HG03175 (cell line): Measurements from ENCODE around the gene PASK.
"Not testable (repeated sequence)": the region's sequence is repeated elsewhere in the genome, so short reads cannot be mapped to it uniquely, and the experiment has no call there.

Experiments
- ATAC-seq: cut with Tn5 transposase; IDR thresholded peaks from one replicate; pipeline ENCODE4 v1.9.1; 2021; ENCODE audit warnings: mild to moderate bottlenecking, moderate library complexity; ENCODE audit not compliant: unreplicated experiment

PASK gene

DNA sequence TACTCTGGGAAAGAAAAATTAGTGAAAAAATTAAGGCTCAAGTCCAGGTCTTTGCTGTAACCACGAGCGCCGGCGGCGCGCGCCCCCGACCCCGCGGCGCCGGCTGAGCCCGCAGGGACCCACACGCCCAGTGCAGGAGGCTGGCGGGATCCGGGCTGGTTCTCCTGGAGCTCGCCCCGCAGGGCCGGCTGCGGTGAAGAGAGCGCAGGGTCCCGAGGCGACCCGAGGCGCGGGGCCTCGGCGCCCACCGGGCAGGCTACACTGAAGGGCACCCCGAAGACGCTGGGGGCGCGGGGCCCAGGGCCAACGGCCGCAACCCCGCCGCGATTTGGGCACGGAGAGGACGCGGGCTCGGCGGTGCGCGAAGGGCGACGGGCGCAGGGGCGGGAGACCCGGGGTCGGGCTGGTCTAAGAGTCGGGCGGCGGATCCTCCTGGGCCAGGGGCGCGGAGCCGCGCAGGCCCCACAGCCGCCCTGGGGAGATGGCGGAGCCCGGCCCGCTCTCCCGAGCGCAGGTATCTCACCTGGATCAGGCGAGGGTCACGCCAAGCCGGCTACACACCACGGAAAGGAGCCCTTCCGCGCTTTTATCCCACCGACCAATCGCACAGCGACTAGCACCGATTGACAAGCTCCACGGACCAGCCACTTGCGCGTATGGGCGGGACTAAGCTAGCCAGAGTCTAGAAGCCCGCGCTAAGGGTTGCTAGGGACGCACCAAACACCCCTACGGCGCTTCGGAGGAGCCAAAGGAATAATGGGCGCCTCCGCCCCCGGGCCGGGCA, at the start of gene PASK:
Gene PASK (minus strand): TSS at position 582 of the 784 bp plus-strand sequence. CDS start 6,440 bp downstream, outside the sequence.
- peak; percentile 76 for ATAC-seq

DNA sequence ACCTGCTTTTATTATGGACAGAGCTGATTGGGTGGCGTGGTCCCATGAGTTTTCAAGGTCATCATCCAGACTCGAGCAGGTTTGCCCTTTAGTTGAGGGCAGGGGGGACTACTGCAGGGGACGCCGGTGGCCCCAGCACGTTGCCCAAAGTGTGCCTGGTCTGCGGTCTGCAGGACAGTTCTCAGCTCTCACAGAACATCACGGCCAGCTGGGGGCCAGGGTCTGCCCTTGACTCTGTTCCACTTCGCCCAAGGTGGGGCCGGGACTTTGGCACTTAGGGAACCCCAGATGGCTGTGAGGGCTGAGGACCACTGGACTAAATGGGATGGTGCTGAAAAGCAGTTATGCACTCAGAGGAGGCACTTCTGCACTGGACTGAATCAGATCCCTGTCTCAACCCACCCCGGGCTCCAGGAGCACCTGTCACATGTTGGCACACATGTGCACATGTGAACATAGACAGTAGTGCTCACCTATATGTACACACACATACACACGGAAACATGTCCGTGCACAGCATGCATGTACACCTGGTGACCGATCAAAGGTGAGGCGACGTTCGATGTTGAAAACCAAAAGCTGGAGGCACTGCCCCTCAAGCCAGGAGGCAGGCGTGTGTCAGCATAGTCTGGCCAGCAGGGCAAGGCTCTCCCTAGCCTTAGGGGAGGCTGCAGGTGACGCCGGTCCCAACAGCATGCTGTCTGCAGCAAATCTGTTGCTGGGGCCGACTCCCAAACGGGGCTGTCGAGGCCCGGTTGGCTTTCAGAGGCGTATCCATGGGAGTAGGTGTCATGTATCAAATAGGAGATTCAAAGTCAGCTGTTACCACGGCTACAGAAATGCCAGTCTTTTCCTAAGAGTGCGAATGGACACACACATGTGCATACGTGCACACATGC, 49.4 kb upstream of the PASK start:
- ATAC-seq: no peak

DNA sequence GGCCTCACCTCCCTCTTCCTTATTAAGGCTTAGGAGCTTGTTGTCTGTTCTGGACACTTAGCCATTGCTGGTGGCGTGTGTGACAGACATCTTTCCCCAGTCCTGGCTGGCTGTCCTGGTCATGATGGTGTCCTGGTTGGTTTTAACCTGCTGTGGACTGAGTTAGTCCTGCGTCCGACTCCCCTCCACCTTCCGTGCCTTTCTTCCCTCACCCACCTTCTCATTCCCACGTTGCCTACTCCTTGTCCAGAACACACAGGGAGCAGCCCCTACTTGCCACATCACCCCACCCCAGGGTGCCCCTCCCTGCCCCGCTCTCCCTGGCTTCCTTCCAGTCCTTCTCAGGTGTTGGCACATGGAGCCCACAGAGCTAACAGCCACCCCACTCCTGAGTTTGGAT, 48.7 kb upstream of the PASK start:
- ATAC-seq: no peak

DNA sequence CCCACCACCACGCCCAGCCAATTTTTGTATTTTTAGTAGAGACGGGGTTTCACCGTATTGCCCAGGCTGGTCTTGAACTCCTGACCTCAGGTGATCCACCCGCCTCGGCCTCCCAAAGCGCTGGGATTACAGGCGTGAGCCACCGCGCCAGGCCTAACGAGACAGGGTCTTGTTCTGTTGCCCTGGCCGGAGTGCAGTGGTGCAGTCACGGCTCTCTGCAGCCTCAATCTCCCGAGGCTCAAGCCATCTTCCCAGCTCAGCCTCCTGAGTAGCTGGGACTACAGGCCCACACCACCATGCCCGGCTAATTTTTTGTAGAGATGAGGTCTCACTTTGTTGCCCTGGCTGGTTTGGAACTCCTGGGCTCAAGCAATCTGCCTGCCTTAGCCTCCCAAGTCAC, 48.0 kb upstream of the PASK start:
- not testable (repeated sequence) for ATAC-seq

DNA sequence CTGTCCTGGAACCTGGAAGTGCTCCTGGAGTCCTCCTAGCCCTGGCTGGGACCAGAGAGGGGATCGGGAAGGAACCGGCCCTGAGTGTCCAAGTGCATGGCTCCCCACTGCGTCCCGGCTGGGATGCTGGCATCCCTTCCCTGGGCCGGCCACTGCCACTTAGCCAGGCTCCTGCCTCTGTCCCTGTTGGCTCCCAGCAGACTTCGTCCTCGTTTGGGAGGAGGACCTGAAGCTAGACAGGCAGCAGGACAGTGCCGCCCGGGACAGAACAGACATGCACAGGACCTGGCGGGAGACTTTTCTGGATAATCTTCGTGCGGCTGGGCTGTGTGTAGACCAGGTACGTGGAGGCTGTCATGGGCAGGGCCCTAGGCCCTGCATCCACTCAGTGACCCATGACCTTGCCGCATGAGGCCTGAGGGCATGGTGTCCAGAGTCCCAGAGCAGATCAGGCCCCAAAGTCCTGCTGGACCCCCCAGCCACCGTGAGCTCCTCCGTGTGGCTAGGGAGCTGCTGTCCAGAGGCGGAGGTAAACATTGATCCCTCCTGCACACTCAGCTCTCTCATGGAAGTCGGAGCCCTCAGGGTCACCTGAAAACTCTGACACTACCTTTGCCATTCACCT, 46.3 kb upstream of the PASK start:
- no peak for ATAC-seq

DNA sequence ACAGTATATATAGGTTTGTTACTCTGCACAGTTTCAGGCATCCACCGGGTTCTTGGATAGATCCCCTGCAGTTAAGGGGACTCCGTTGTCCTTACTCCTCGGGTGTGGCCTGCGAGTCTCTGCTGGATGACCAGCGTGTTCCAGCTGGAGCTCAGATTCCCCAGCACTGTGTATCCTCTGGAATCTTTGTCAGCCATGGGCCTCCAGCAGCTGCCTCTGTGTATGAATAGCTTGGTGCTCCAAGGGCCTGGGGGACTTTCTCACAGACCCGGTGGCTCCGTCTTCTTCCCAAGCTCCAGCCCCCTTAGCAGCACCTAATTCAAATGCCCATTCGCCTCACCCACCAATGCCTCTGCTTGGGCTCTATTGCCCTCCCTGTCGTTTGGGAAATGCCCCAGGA, 45.5 kb upstream of the PASK start:
- ATAC-seq: no peak

DNA sequence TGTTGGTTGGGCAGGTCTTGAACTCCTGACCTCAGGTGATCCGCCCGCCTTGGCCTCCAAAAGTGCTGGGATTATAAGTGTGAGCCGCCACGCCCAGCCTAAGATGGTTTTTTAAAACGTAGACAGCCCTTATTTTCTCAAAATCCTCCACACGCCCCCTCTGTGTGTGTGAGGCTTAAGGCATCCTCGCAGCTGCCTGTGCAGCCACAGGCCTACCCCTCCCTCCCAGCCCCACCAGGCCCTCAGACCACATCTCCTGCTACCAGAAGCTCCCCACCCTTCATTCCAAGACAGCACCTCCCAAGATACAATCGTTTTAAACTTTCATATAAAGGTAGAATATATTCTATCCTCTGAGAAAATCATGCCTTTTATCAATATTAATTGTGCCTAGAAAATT, 44.0 kb upstream of the PASK start:
- ATAC-seq: no peak

DNA sequence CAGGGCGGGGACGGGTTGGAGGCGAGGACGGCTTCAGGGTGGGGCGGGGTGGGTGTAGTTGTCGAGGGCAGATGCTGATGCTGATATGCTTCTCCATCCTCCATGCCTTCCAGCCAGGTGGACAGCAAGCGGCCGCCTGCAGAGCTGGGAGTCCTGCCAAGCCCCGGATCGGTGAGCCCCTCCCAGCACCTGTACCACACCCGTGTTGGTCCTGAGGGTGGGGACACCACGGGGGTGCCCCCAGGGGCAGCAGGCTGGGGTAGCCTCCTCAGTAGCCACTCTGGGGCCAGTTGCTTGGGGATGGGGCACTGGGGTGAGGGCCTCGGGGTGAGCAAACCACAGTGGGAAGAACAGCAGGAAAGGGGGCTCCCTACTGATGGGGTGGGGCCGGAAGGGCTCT, 41.8 kb upstream of the PASK start:
- ATAC-seq: no peak

DNA sequence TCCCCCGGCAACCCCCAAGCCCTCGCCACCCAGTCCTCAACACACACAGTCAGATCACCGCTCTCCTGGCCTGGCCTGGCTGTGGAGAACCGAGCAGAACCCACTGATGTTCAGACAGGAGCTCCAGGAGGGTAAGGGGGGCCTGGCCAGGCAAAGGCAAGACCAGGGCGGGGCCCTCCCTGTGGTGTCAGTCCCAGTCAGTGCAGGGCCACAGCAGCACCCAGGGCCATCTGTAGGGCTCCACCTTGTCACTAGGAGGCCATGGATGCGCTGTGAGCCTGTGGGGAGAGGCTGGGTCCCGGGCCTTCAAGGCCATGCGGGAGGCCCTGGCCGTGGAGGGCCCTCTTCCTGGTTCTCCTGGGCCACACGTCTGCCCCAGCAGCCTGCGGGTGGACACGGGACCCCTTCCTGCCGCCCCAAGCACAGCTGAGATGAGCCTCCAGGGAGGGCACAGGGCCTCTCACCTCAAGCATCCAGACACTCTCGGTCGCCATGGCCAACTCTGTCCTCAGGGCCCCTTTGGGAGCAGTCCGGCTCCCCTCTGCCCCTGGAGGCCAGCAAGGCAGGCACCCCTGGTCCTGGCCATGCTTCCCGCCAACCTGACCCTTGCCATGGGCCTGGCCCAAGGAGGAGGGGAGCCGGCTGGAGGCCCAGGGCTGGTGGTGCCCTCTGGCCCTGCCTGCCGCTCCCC, 41.2 kb upstream of the PASK start:
- ATAC-seq: no peak

DNA sequence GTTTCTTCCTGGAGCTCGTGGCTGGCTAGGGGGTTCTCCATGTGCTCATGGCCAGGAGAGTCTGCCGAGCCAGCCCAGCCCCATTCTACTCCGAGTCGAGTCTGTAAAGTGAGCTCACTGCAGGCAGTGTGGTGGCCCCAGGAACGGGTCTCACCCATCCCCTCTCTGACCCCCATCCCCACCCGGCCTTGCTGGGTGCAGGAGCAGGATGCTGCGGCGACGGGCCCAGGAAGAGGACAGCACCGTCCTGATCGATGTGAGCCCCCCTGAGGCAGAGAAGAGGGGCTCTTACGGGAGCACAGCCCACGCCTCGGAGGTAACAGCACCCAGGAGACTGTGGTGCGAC, 40.6 kb upstream of the PASK start:
- no peak for ATAC-seq

DNA sequence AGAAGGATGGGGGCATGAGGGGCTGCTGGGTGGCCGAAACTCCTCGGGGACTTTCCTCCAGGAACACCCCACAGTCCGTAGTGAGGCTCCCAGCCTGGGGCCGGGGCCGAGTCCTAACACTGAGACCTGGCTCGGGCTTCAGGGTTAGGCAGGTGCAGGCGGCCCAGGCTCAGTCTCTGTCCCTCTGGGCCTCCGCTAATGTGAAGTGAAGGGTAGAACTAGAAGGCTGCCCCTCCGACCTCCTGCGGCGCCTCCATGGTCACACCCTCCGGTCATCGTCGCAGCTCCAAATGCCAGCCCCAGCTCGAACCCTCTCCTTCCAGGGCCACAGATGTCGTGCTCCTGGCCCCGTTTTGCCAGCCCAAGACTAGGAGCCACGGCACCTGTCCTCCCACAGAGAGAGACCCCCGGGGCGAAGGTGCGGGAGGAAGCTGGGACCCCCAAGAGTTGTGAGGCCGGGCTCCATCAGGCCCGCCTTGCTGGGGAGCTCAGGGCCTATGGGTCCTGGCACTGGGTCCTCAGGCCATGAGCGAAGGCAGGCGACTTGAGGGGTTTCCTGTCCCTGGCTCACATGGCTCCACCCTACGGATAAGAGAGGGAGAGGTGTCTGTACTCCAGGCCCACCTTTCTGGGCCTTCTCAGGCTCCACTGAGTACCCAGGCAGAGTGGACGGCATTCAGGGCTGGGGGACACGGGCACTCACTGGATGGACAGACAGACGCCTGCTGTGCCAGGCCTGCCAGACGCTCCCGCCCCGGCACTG, 40.0 kb upstream of the PASK start:
- ATAC-seq: no peak

DNA sequence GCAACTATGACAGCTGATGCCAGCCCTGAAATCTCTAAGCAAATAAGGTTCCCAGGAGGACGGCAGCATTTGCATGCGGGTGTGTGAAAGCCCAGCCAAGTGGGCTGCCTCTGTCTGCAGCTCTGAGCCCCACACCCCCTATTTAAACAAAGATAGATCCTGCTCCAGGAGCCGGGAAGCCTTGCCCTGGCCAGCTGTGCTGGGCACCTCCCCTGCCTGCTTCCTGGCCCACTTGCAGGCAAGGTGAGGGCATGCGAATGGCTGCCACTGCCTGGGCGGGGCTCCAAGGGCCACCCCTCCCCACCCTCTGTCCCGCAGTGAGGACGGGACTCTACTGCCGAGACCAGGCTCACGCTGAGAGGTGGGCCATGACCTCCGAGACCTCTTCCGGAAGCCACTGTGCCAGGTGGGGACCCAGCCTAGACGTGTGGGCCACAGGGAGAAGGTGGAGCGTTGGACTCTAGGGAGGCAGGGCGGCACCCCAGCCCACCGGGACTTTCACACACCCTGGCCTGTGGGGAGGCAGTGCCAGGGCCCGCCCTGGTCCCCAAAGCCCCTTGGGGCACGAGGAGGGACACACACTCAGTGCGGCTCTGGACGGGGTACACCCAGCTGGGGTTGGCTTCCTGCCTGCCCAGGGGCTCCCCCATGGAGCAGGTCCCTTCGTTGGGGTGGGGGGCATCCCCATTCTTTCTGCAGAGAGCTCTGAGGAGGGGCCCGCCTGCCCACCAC, 39.3 kb upstream of the PASK start, which contains the start of gene ANO7:
Gene ANO7 (plus strand): TSS at position 317 of the 732 bp plus-strand sequence. CDS start 1,387 bp downstream, outside the sequence.
- no peak for ATAC-seq

DNA sequence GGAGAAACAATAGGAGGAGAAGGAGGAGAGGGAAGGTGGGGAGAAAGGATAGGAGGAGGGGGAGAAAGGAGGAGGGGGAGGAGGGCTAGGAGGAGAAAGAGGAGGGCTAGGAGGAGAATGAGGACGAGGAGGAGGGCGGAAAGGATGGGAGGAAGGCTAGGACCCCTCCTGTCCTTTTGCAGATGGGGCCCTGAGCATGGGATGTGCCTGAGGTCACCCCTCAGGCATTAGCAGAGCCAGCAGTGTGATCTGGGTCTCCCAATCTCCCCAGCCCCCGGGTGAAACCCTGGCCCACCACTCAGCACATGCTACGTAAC, 38.6 kb upstream of the PASK start:
- no peak for ATAC-seq

DNA sequence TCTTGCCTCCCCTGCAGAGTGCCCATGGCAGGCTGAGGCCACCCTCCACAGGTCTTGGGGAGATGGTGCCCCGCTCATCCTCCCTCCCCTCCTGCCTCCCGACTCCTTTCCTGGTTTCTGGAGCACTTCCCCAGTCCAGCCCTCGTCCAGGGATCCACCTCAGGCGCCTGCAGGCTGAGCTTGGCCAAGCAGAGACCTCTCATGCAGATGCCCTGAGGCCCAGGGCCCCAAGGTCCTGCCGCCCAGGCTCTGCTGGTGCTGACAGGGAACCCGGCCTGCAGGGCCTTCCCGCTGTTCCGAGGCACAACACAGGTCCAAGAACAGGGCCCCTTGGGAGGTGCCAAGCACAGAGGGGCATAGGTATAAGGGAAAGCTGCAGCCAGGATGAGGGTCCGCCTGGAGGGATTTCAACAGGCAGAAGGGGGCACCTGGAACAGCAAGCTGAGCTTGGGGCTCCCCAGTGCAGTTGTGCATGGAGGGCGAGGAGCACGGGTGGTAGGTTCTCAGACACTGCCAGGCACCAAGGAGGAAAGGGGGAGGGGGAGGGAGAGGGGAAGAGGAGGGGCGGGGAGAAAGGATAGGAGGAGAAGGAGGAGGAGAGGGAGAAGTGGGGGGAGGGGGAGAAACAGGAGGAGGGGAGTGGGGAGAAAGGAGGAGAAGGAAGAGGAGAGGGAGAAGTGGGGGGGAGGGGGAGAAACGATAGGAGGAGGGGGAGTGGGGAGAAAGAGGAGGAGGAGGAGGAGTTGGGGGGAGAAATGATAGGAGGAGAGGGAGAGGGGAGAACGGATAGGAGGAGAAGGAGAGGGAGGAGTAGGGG, 38.0 kb upstream of the PASK start:
- ATAC-seq: no peak

DNA sequence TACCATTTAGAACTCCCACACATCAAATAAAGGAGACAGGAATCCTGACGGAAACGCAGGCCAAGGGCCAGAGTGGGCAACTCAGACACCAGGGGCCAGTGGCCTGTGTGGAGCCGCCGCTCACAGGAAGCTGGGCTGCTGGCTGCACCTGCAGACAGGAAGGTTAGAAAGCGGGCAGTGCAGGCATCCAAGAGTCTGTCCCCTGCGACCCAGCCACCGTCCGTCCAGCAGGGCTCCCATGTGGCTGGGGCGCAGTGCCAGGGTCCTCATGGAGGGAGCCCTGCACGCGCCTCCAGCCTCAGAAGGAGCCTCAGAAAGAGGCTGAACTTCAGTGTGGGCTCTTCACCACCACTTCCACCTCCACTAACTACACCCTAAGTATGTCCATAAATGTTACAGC, 36.7 kb upstream of the PASK start:
- no peak for ATAC-seq

DNA sequence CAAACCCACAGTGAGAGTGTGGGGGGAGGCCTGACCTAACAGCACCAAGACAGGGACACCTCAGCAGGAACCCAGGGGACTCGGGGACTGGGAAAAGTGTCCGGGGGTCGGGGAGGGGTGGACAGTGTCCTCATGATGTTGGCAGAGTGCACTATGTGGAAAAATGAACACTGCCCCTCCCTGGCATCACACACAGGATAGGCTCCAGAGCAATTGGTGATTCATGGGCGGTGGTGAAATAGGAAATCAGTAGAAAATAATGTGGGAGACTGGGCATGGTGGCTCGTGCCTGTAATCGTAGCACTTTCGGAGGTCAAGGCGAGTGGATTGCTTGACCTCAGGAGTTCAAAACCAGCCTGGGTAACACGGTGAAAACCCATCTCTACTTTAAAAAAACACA, 35.6 kb upstream of the PASK start:
- no peak for ATAC-seq

DNA sequence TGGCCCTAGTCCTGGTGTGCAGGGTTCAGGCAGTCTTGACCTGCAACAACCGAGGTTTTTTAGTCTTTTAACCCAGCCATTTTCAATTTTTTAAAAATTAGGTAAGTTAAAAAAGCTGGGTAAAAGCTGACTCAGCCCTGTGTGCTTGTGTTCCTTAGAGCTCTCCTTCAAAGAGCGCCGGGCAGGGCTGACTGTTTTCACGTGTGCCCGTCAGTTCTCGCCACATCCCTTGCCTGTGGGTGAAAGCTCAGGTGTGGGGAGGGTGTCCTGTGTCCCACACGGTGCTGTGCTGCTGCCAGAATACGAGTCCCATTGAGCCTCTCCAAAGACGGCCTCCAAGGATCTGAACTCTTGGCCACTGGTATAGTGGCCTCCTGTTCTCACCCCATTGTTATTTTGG, 33.9 kb upstream of the PASK start:
- no peak for ATAC-seq

DNA sequence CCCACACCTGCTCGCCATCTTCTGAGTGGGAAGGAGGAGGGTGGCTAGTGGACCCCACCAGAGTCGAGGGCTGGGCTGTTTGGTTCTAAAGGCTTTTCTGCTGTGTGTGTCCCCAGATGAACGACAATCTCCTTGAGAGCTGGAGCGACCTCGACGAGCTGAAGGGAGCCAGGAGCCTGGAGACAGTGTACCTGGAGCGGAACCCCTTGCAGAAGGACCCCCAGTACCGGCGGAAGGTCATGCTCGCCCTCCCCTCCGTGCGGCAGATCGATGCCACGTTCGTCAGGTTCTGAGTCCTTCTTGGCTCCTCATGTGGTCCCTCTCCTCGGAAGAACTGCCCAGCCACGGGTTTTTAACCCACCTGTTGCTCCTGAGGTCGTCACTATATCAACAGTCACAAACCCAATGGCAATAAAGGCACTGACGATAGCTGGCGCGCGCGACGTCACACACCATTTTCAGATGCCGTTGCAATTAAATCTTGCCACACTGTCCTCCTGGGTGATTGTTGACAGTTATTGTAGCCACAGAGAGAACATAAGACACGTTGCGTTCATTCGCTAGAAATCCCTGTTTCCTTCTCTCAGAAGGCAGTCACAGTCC, 33.4 kb upstream of the PASK start:
- ATAC-seq: no peak

DNA sequence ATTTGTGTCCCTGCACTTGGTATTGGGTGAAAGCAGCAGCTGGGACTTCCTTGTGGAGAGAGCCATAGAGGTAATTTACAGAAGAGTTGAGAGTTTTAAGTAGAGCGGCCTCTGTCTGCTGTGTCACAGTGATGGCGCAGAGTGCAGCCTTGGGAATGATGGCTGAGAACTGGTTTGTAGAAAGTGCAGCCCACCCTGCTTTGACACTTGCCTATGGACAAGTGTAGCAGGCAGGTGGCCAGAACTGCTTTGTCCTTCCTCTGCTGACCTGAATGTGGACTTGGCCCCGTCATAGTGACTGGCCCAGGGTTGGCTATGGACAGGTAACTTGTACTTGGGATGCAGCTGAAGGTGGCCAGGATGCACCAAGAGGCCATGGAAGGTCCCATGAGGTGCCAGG, 32.9 kb upstream of the PASK start:
- ATAC-seq: no peak
